ENCODE results near the gene C20orf141. TPM values are rescaled to one million over a fixed set of nuclear protein-coding genes. Genes with fewer than 3 reads are reported as not detected.

C20orf141 gene
- total RNA-seq, 6 experiments from 2014 or later, result not detected

DNA sequence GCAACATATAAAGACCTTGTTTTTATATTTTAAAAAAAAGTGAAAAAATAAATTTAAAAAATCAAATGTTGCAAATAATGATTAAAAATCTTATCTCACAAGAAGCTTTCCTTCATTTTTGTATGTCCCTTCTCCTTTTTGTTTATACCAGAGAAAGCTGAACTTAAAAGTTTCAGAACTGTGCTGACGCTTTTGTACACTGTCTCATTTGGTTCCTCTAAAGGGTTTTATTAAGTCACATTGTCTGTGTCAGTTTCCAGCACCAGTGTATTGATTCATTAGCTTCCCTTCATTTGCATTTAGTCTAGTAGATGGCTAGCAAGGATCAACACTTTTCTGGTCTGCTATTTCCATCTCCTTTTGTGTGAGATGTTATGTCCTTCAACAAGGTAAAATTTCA lies 19.0 kb downstream of the C20orf141 start:
- Mint-ChIP-seq H3K27me3 (ENCODE audit: insufficient read depth) (peaks cover 4% of the 10 kb centered on the region), H3K27ac (no peak overlapping the region)
- TF ChIP-seq, protein P1, sequence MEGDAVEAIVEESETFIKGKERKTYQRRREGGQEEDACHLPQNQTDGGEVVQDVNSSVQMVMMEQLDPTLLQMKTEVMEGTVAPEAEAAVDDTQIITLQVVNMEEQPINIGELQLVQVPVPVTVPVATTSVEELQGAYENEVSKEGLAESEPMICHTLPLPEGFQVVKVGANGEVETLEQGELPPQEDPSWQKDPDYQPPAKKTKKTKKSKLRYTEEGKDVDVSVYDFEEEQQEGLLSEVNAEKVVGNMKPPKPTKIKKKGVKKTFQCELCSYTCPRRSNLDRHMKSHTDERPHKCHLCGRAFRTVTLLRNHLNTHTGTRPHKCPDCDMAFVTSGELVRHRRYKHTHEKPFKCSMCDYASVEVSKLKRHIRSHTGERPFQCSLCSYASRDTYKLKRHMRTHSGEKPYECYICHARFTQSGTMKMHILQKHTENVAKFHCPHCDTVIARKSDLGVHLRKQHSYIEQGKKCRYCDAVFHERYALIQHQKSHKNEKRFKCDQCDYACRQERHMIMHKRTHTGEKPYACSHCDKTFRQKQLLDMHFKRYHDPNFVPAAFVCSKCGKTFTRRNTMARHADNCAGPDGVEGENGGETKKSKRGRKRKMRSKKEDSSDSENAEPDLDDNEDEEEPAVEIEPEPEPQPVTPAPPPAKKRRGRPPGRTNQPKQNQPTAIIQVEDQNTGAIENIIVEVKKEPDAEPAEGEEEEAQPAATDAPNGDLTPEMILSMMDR (IDR thresholded peaks at IDR 0.05), result no peak

DNA sequence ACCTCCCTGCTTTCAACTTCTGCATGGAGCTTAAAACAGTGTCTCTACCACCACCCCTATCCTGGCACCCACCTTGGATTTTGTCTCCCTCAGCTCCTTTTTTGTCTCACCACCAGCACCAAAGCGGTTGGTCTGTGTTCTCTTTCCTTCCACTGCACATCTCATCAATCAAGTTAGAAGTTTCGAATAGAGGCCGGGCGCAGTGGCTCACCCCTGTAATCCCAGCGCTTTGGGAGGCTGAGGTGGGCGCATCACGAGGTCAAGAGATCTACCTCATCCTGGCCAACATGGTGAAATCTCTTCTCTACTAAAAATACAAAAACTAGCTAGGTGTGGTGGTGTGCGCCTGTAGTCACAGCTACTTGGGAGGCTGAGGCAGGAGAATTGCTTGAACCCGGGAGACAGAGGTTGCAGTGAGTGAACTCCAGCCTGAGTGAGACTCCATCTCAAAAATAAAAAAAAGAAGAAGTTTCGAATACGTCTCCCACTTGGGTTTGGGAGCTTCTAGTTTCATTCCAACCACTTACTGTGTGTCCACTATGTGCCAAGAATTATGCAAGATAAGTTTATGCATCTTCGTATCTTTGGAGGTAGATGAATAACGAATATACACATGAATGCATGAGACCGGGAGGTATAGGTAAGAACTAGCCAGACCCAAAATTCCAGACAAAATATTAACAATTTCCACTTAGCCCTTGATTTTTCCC lies 19.8 kb downstream of the C20orf141 start:
- Mint-ChIP-seq H3K4me1 (ENCODE audit: low read depth) (peaks cover 30% of the 10 kb centered on the region), H3K27me3 (ENCODE audit: insufficient read depth) (peaks cover 2% of the 10 kb centered on the region; the same call in 1 of the 2 replicates), H3K27ac (no peak overlapping the region), H3K36me3 (ENCODE audit: low read depth) (peaks cover 20% of the 10 kb centered on the region), H3K9me3 (no peaks in the 10 kb centered on the region), H3K4me3 (no peak overlapping the region)
- TF ChIP-seq, protein P1 (IDR thresholded peaks at IDR 0.05), result no peak
- DNase-seq, result no peak

More for the DNA sequence above, 19.0 kb downstream of the C20orf141 start:
- Mint-ChIP-seq H3K4me3 (no peak overlapping the region), H3K4me1 (ENCODE audit: low read depth) (peaks cover 25% of the 10 kb centered on the region), H3K9me3 (no peaks in the 10 kb centered on the region), H3K36me3 (ENCODE audit: low read depth) (peaks cover 13% of the 10 kb centered on the region)
- DNase-seq, result no peak

DNA sequence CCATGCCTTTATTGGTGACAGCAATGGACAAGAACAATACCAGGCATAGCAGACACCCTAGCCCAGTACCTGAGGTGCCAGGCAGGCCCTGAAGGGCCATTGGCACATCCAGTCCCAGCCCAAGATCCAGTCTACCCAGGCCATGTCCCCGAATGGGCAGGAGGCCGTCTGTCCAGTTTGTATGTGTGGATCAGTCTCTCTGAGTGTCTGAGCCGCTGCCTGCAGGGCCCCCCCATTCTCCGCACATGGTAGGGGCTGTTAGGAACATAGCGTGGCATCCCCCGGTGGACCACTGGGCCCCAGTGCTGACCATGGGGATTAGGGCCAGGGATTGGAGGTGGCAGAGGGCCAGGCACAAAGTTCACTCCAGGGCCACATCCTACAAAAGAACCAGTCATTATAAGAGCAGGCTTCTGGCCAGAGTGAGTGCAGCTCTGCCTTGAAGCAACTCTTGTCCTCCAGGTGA lies 20.6 kb downstream of the C20orf141 start:
- no peak for DNase-seq

DNA sequence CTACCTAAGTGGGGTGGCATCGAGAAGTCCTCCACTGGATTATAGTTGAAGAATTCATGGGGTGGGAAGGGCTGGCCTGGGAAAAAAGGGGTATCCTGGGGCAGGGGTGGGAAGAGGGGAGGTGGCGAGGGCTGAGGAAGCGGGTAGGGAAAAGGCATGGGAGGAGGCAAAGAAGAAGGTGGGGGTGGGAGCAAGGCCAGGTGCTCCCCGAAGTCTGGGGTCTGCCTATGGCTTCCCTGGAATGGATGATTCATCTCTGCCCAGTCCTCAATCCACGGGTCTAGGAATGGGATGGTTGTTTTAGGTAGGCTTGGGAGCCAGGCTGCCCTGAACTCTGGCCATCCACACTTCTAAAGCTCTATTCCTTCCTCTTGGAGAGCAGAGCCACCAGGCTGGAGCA lies 21.2 kb downstream of the C20orf141 start:
- H3K27ac Mint-ChIP-seq, result no peak overlapping the region
- no peaks in the 10 kb centered on the region for H3K9me3 Mint-ChIP-seq
- no peak for DNase-seq
- TF ChIP-seq, protein P1 (IDR thresholded peaks at IDR 0.05), result no peak
- peaks cover 32% of the 10 kb centered on the region for H3K4me1 Mint-ChIP-seq (ENCODE audit: low read depth)
- no peaks in the 10 kb centered on the region for H3K27me3 Mint-ChIP-seq (ENCODE audit: insufficient read depth)
- peaks cover 20% of the 10 kb centered on the region for H3K36me3 Mint-ChIP-seq (ENCODE audit: low read depth)
- no peak overlapping the region for H3K4me3 Mint-ChIP-seq

More for the DNA sequence above, 20.6 kb downstream of the C20orf141 start:
- Mint-ChIP-seq H3K27ac (no peak overlapping the region), H3K36me3 (ENCODE audit: low read depth) (peaks cover 20% of the 10 kb centered on the region), H3K9me3 (no peaks in the 10 kb centered on the region), H3K27me3 (ENCODE audit: insufficient read depth) (no peaks in the 10 kb centered on the region), H3K4me1 (ENCODE audit: low read depth) (peaks cover 32% of the 10 kb centered on the region), H3K4me3 (no peak overlapping the region)
- TF ChIP-seq, protein P1 (IDR thresholded peaks at IDR 0.05), result no peak

DNA sequence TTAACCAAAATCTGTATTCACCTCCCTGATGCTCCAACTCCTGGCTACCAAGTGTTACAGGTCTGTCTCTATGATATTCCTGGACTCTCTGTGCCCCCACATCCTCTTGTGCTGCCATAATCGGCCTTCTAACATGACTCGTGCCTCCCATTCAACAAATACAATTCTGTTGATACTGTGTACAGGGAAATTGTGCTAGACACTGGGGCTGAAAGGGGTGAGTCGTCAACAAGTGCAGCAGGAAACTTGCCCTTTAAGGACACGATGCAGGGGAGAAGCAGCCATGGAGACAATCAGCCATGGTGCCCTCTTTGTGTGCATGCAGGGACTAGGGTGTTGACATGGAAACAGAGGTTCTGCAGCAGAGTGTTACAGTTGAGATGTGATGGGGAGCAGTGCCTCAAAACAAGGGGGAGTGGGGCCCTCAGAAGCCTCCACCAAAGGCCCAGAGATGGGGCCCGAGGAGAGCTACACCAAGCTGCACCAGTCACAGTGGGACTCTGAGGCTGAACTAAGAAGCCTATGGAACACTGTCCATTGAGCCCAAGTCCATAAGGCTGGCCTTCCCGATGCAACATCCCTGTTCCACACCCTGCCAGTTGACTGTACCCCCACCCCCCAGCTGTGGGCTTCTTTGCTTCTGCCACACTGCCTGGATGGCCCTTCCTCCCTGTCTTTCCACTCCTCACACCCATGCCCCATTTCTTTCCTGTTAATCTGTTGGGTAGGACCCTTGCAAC lies 22.6 kb downstream of the C20orf141 start:
- TF ChIP-seq, protein P1 (IDR thresholded peaks at IDR 0.05), result no peak
- Mint-ChIP-seq H3K27me3 (ENCODE audit: insufficient read depth) (no peaks in the 10 kb centered on the region), H3K36me3 (ENCODE audit: low read depth) (peaks cover 20% of the 10 kb centered on the region), H3K4me1 (ENCODE audit: low read depth) (peaks cover 26% of the 10 kb centered on the region), H3K4me3 (no peak overlapping the region), H3K9me3 (no peaks in the 10 kb centered on the region), H3K27ac (no peak overlapping the region)
- no peak for DNase-seq
